Tibial nerve (tissue), 4 donors: ENCODE results near the gene AURKAIP1.

Experiments used
- CTCF ChIP-seq, 5 experiments: fragments of 200-600 bp in 3 of 5; fragments of 450-650 bp in 2 of 5; sonication (generic) in 3 of 5; IDR thresholded peaks; one replicate each; pipeline ENCODE4 v1.5.1; 2016 to 2019; ENCODE audit warnings: antibody characterized with exemption in 5 of 5, mild to moderate bottlenecking in 3 of 5, moderate library complexity in 2 of 5
- EP300 ChIP-seq, 2 donors: sonication (generic); formaldehyde crosslinking; IDR thresholded peaks; one replicate each; pipeline ENCODE4 v1.6.1; 2017; ENCODE audit warnings: antibody characterized with exemption in 2 of 2, mild to moderate bottlenecking in 1 of 2

GRCh38 chr1:1403653-1404052 lies 28.6 kb upstream of the AURKAIP1 start:
- TF ChIP-seq CTCF (IDR thresholded peaks at IDR 0.05) (no peak), EP300 (IDR thresholded peaks at IDR 0.05) (no peak)
